ENCODE results near the gene SGSM2.

The SGSM2 gene

GRCh38 chr17:2387086-2388019 lies 50.1 kb downstream of the SGSM2 start:
- DNase-seq, result no peak

GRCh38 chr17:2388020-2388682 lies 50.9 kb downstream of the SGSM2 start:
- DNase-seq, result no peak

GRCh38 chr17:2388683-2389055 lies 51.4 kb downstream of the SGSM2 start:
- DNase-seq, result no peak

GRCh38 chr17:2390199-2390836 lies 53.0 kb downstream of the SGSM2 start:
- DNase-seq, result no peak

GRCh38 chr17:2391597-2392251 lies 54.4 kb downstream of the SGSM2 start:
- DNase-seq, result no peak

GRCh38 chr17:2392252-2393173 lies 55.2 kb downstream of the SGSM2 start:
- peak; percentile 94 for DNase-seq

GRCh38 chr17:2393174-2393953 lies 56.1 kb downstream of the SGSM2 start:
- DNase-seq, result peak; percentile 86

- no peak for DNase-seq
These were observed 56.9 kb downstream of the SGSM2 start for GRCh38 chr17:2393954-2394749.

GRCh38 chr17:2394775-2395201 lies 57.5 kb downstream of the SGSM2 start:
- DNase-seq, result no peak

- no peak for DNase-seq
These were observed 58.2 kb downstream of the SGSM2 start for GRCh38 chr17:2395258-2396181.

- no peak for DNase-seq
These were observed 58.9 kb downstream of the SGSM2 start for GRCh38 chr17:2396192-2396567.

GRCh38 chr17:2396568-2397246 lies 59.4 kb downstream of the SGSM2 start:
- DNase-seq, result peak; percentile 98

- no peak for DNase-seq
These were observed 60.2 kb downstream of the SGSM2 start for GRCh38 chr17:2397247-2398171.

GRCh38 chr17:2398182-2398581 lies 60.9 kb downstream of the SGSM2 start:
- DNase-seq, result no peak

- peak; percentile 83 for DNase-seq
These were observed 61.6 kb downstream of the SGSM2 start for GRCh38 chr17:2398655-2399571.
